RWPE2 (cell line): ENCODE data around the gene STX7.

Experiments used
- ATAC-seq: fragments of 200-7000 bp; cut with Tn5 transposase; 3 replicates; pipeline ENCODE4 v1.9.1; 2021; ENCODE audit warnings: low read depth
- DNase-seq: peaks from one replicate; pipeline ENCODE4 v3.0.0-alpha.2; 2020; ENCODE audit warnings: low spot score
- H3K27ac ChIP-seq: fragments of 450-650 bp; 2 replicates; pipeline ENCODE4 v1.5.1; 2017; ENCODE audit warnings: mild to moderate bottlenecking; ENCODE audit not compliant: poor library complexity, severe bottlenecking
- H3K27me3 ChIP-seq: fragments of 250-450 bp; sonication (Bioruptor Pico); 2 replicates; pipeline ENCODE4 v1.5.1; 2021; ENCODE audit warnings: mild to moderate bottlenecking, moderate library complexity; ENCODE audit not compliant: insufficient read depth, poor library complexity, severe bottlenecking
- H3K36me3 ChIP-seq: fragments of 250-450 bp; sonication (Bioruptor Pico); 2 replicates; pipeline ENCODE4 v1.5.1; 2020; ENCODE audit warnings: low read depth, mild to moderate bottlenecking, moderate library complexity
- H3K4me1 ChIP-seq: fragments of 250-450 bp; sonication (Bioruptor Pico); 2 replicates; pipeline ENCODE4 v1.5.1; 2021; ENCODE audit warnings: mild to moderate bottlenecking, moderate library complexity; ENCODE audit not compliant: insufficient read depth, poor library complexity, severe bottlenecking
- H3K4me3 ChIP-seq: fragments of 250-450 bp; sonication (Bioruptor Pico); 2 replicates; pipeline ENCODE4 v1.5.1; 2021; ENCODE audit warnings: mild to moderate bottlenecking, moderate library complexity; ENCODE audit not compliant: severe bottlenecking
- H3K9me3 ChIP-seq: fragments of 250-450 bp; sonication (Bioruptor Pico); 2 replicates; pipeline ENCODE4 v1.5.1; 2021; ENCODE audit warnings: mild to moderate bottlenecking, moderate library complexity; ENCODE audit not compliant: severe bottlenecking
- TF ChIP-seq, protein P1 (sequence below): fragments of 450-650 bp; IDR thresholded peaks from one replicate; pipeline ENCODE4 v1.5.1; 2017; ENCODE audit warnings: mild to moderate bottlenecking, moderate library complexity; ENCODE audit not compliant: poor library complexity, severe bottlenecking

Gene STX7

DNA sequence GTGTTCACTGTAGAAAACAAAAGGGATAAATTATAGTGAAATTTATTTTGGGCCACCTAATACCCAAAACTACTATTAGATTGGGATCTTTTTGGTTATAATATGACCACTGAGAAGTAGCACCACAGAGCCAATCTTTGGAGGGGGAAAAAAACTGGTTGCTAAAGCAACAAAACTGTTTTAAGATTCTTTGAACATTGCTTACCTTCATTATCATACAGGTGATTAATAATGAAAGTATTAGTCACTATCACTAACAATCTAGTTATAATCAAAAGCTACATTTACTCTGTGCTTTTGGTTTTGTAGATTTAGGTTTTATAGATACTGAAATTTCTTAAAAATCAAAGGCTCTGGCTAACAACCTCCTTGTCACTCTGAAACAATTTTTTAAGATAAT lies 31.7 kb downstream of the STX7 start:
- no peak for ATAC-seq
- no peak overlapping the region for H3K27ac ChIP-seq
- H3K27me3 ChIP-seq, result no peaks in the 10 kb centered on the region
- peaks cover 6% of the 10 kb centered on the region for H3K4me1 ChIP-seq
- no peaks in the 10 kb centered on the region for H3K36me3 ChIP-seq
- TF ChIP-seq, protein P1, sequence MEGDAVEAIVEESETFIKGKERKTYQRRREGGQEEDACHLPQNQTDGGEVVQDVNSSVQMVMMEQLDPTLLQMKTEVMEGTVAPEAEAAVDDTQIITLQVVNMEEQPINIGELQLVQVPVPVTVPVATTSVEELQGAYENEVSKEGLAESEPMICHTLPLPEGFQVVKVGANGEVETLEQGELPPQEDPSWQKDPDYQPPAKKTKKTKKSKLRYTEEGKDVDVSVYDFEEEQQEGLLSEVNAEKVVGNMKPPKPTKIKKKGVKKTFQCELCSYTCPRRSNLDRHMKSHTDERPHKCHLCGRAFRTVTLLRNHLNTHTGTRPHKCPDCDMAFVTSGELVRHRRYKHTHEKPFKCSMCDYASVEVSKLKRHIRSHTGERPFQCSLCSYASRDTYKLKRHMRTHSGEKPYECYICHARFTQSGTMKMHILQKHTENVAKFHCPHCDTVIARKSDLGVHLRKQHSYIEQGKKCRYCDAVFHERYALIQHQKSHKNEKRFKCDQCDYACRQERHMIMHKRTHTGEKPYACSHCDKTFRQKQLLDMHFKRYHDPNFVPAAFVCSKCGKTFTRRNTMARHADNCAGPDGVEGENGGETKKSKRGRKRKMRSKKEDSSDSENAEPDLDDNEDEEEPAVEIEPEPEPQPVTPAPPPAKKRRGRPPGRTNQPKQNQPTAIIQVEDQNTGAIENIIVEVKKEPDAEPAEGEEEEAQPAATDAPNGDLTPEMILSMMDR, result no peak
- DNase-seq, result no peak
- H3K4me3 ChIP-seq, result no peak overlapping the region
- H3K9me3 ChIP-seq, result no peaks in the 10 kb centered on the region

DNA sequence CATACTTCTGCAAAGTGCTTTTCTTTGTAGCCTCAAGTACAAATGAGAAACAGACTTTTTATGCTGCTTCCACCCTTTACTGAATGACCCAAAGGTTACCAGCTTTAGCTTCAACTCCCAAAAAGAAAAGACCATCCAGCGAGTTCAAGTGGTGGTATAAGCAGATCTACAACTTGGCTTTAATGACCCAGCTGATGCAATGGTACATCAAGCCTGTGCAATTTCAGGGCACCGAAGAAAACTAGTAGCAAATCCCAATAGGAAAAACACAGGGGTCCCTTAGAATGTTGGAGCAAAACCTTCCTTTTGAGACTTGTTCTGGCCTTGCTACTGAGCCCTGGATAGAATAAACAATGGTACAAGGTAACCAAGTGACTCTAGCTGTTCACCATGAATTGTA lies 33.8 kb downstream of the STX7 start:
- no peak for ATAC-seq
- Histone ChIP-seq H3K36me3 (peaks cover 11% of the 10 kb centered on the region; the same call in 1 of the 2 replicates), H3K4me1 (peaks cover 6% of the 10 kb centered on the region), H3K27me3 (no peaks in the 10 kb centered on the region), H3K9me3 (no peaks in the 10 kb centered on the region), H3K27ac (no peak overlapping the region), H3K4me3 (no peak overlapping the region)
- TF ChIP-seq, protein P1, result no peak
- DNase-seq, result no peak

DNA sequence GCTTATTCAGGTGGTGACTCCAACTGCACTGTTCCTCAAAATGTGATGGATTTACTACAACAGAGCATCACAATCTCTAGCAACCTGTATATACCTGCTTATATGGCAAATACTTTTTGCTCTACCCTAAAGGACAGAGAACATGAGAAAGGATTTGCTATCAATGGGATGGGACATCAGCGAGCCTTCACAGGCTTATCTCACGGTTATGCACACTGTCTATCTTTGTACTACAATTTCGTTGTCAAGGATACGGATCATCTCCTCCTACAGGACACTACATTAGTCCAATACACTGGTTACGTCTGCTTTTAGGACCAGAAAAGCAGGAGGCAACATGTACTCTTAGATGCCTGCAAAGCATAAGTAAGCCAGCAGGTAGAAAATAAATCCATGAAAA lies 34.2 kb downstream of the STX7 start:
- H3K4me1 ChIP-seq, result peaks cover 1% of the 10 kb centered on the region
- TF ChIP-seq, protein P1, result no peak
- DNase-seq (no peak), ATAC-seq (no peak)
- peaks cover 11% of the 10 kb centered on the region; the same call in 1 of the 2 replicates for H3K36me3 ChIP-seq
- no peak overlapping the region for H3K27ac ChIP-seq
- H3K4me3 ChIP-seq, result no peak overlapping the region
- H3K27me3 ChIP-seq, result no peaks in the 10 kb centered on the region
- H3K9me3 ChIP-seq, result no peaks in the 10 kb centered on the region

DNA sequence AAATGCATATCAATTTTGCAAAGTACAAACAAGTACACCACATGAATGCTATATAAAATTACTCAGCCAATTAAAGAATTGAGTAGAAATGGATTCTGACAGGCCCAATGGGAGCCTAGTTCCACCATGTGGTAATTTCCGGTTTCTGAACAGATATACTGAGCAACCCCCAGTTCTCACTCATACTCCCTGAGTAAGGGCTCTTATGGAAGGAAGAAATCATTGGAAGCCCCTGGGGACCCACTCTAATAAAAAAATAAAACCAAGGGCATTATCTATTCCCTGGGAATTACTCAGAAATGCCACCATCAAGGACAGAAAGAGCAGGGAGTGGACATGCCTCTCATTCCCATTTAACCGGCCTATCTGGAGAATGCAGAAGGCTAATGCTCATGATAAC lies 34.6 kb downstream of the STX7 start:
- H3K27ac ChIP-seq, result no peak overlapping the region
- no peaks in the 10 kb centered on the region for H3K4me1 ChIP-seq
- ATAC-seq, result no peak

DNA sequence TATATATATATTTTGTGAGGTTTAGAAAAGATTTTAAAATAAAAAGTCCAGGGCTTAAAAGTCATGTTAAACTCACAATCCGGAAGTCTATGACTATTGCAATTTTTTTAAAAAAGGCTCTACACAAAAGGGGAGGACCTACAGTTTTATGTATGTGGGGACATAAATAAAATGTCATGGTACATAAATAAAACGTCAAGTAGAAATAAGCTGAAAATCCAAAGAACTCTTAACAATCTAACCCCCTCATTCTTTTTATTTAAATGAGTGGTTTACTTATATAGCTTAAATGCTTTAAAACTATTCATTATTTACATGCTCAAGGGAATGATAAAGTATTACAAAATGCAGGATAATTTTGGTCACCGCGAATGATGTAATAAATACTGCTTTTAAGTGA lies 36.2 kb downstream of the STX7 start:
- H3K9me3 ChIP-seq, result no peaks in the 10 kb centered on the region
- TF ChIP-seq, protein P1, result no peak
- DNase-seq, result no peak
- peaks cover 11% of the 10 kb centered on the region; the same call in 1 of the 2 replicates for H3K36me3 ChIP-seq
- no peak for ATAC-seq
- H3K4me3 ChIP-seq, result no peak overlapping the region
- H3K4me1 ChIP-seq, result no peaks in the 10 kb centered on the region
- no peak overlapping the region for H3K27ac ChIP-seq
- no peaks in the 10 kb centered on the region for H3K27me3 ChIP-seq

More for the DNA sequence above, 34.6 kb downstream of the STX7 start:
- DNase-seq, result no peak
- no peak overlapping the region for H3K4me3 ChIP-seq
- H3K27me3 ChIP-seq, result no peaks in the 10 kb centered on the region
- no peaks in the 10 kb centered on the region for H3K9me3 ChIP-seq
- TF ChIP-seq, protein P1, result no peak
- H3K36me3 ChIP-seq, result peaks cover 11% of the 10 kb centered on the region; the same call in 1 of the 2 replicates
